Smooth muscle cell (in vitro differentiated cells): Measurements from ENCODE around the gene S100A2. TPM values are rescaled to one million over a fixed set of nuclear protein-coding genes. Genes with fewer than 3 reads are reported as not detected.

Source experiments
- DNase-seq: peaks from one replicate; lab custom pipeline; 2025; ENCODE audit not compliant: unreplicated experiment; lab: John Stamatoyannopoulos, UW
- H2AFZ ChIP-seq: fragments of 200-600 bp; sonication (generic); 2 replicates; pipeline ENCODE4 v1.6.0; 2016; ENCODE audit warnings: antibody characterized with exemption, low read depth, mild to moderate bottlenecking
- H3F3A ChIP-seq: fragments of 200-600 bp; sonication (generic); 2 replicates; pipeline ENCODE4 v1.6.0; 2017; ENCODE audit warnings: antibody characterized with exemption, low read depth
- H3K27ac ChIP-seq: fragments of 200-600 bp; sonication (generic); 2 replicates; pipeline ENCODE4 v1.5.1; 2016; ENCODE audit warnings: low read depth, mild to moderate bottlenecking
- H3K27me3 ChIP-seq: fragments of 200-600 bp; sonication (generic); 2 replicates; pipeline ENCODE4 v1.6.1; 2016; ENCODE audit warnings: low read depth, mild to moderate bottlenecking
- H3K36me3 ChIP-seq: fragments of 200-600 bp; sonication (generic); 2 replicates; pipeline ENCODE4 v1.5.1; 2016; ENCODE audit warnings: low read depth
- H3K4me1 ChIP-seq: fragments of 200-600 bp; sonication (generic); 2 replicates; pipeline ENCODE4 v1.5.1; 2016; ENCODE audit warnings: low read depth
- H3K4me2 ChIP-seq: fragments of 200-600 bp; sonication (generic); 2 replicates; pipeline ENCODE4 v1.6.0; 2016; ENCODE audit warnings: mild to moderate bottlenecking
- H3K4me3 ChIP-seq: fragments of 200-600 bp; sonication (generic); 2 replicates; pipeline ENCODE4 v1.5.1; 2016; ENCODE audit warnings: mild to moderate bottlenecking
- H3K79me2 ChIP-seq: fragments of 200-600 bp; sonication (generic); 2 replicates; pipeline ENCODE4 v1.6.0; 2016; ENCODE audit warnings: low read depth, mild to moderate bottlenecking
- H3K9ac ChIP-seq: fragments of 200-600 bp; sonication (generic); 2 replicates; pipeline ENCODE4 v1.6.0; 2016; ENCODE audit warnings: low read depth
- H3K9me3 ChIP-seq: fragments of 200-600 bp; sonication (generic); replicated peaks from 2 replicates; pipeline ENCODE4 v1.5.1; 2016; ENCODE audit warnings: low read depth
- H4K20me1 ChIP-seq: fragments of 200-600 bp; sonication (generic); 2 replicates; pipeline ENCODE4 v1.6.0; 2016; ENCODE audit warnings: low read depth
- WGBS: methylation state at CpG from one replicate; pipeline ENCODE4 v1.1.7; 2016; ENCODE audit warnings: low lambda C conversion rate; 5-methylcytosine and 5-hydroxymethylcytosine counted together
- polyA plus RNA-seq: library from polyadenylated mRNA; unstranded; fragments of >200 nt; fragmentation: Nextera tagmentation; extraction: Ambion mirVana; gene quantifications from 2 replicates; pipeline ENCODE4 v1.2.1, GENCODE V29; 2016
- total RNA-seq: library from RNA; depleted of rRNA; stranded (reverse); fragments of >200 nt; gene quantifications from 2 replicates; pipeline ENCODE4 v1.2.3, GENCODE V29; 2014
- TF ChIP-seq, protein P1 (sequence below): fragments of 200-600 bp; sonication (generic); IDR thresholded peaks from 2 replicates; pipeline ENCODE4 v1.5.1; 2017; ENCODE audit warnings: borderline replicate concordance, mild to moderate bottlenecking, antibody characterized with exemption; ENCODE audit not compliant: insufficient read depth, poor library complexity, severe bottlenecking

Gene S100A2
- total and polyA plus RNA-seq, 2 experiments from 2014 or later: 7.3 to 16.6 TPM

DNA sequence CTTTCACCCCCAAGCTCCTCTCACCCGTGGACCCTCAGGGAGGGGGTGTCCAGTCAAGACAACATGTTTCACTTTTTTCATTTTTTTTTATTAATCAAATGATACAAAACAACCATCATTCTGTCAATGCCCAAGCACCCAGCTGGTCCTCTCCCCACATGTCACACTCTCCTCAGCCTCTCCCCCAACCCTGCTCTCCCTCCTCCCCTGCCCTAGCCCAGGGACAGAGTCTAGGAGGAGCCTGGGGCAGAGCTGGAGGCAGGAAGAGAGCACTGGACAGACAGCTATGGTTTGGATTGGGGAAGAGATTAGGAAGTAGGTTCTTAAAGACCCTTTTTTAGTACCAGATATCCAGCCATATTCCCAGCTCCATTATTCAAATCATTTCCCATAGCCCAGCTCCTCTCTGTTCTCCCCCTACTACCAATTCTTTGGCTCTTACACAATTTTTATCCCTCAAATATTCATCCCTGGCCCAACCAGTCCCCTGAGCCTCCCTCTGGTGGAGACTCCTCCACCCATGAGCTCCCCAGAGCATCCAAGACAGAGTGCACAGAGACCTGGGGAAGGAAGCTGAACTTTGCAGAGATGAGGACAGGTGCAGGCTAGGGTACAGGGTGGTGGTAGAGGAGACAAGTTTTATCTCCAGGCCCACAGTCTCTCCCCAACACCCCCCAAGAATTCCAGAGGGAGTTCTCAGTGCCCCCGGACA, 48.7 kb upstream of the S100A2 start:
- peaks cover 14% of the 10 kb centered on the region for H3F3A ChIP-seq
- peaks cover 34% of the 10 kb centered on the region for H3K4me1 ChIP-seq
- TF ChIP-seq, protein P1, sequence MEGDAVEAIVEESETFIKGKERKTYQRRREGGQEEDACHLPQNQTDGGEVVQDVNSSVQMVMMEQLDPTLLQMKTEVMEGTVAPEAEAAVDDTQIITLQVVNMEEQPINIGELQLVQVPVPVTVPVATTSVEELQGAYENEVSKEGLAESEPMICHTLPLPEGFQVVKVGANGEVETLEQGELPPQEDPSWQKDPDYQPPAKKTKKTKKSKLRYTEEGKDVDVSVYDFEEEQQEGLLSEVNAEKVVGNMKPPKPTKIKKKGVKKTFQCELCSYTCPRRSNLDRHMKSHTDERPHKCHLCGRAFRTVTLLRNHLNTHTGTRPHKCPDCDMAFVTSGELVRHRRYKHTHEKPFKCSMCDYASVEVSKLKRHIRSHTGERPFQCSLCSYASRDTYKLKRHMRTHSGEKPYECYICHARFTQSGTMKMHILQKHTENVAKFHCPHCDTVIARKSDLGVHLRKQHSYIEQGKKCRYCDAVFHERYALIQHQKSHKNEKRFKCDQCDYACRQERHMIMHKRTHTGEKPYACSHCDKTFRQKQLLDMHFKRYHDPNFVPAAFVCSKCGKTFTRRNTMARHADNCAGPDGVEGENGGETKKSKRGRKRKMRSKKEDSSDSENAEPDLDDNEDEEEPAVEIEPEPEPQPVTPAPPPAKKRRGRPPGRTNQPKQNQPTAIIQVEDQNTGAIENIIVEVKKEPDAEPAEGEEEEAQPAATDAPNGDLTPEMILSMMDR: no peak
- no peaks in the 10 kb centered on the region for H3K9me3 ChIP-seq
- no peaks in the 10 kb centered on the region for H3K27me3 ChIP-seq
- H3K79me2 ChIP-seq: peaks cover 33% of the 10 kb centered on the region
- H3K27ac ChIP-seq: no peak overlapping the region
- no peak overlapping the region for H3K9ac ChIP-seq
- DNase-seq: no peak
- no peak overlapping the region for H3K4me3 ChIP-seq
- no peaks in the 10 kb centered on the region for H3K36me3 ChIP-seq
- no peaks in the 10 kb centered on the region for H4K20me1 ChIP-seq
- peak overlapping the region; percentile 13 for H3K4me2 ChIP-seq
- 97% methylated on average over 2 of the region's 2 CpGs for WGBS
- H2AFZ ChIP-seq: no peak overlapping the region

DNA sequence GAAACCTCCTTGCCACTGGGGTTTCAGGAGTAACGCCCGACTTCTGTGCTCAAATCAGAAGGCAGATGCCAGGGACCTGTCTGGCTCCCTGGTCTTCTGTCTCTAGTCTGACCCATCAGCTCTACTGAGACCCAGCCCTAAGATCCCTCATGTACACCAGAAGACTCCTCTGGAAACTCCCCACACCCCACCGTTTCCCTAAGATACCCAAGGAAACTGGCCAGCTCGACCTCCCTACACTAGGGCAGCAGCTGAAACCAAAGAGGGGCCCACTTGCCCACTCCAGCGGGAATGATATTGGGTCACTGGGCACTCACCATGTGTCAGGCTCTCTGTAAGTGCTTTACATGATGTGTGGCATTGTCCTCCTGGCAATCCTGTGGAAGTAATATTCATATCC, 47.8 kb upstream of the S100A2 start:
- WGBS: 86% methylated on average over 5 of the region's 5 CpGs
- peak overlapping the region; percentile 18 for H2AFZ ChIP-seq
- no peaks in the 10 kb centered on the region for H3K9me3 ChIP-seq
- no peaks in the 10 kb centered on the region for H4K20me1 ChIP-seq
- no peaks in the 10 kb centered on the region for H3K27me3 ChIP-seq
- TF ChIP-seq, protein P1: no peak
- no peak overlapping the region for H3K9ac ChIP-seq
- H3F3A ChIP-seq: peaks cover 16% of the 10 kb centered on the region
- H3K4me2 ChIP-seq: peak overlapping the region; percentile 99
- H3K79me2 ChIP-seq: peaks cover 33% of the 10 kb centered on the region
- peak overlapping the region; percentile 79 for H3K4me3 ChIP-seq
- H3K4me1 ChIP-seq: peaks cover 41% of the 10 kb centered on the region
- H3K36me3 ChIP-seq: no peaks in the 10 kb centered on the region
- peak overlapping the region; percentile 69 for H3K27ac ChIP-seq
- DNase-seq: no peak

DNA sequence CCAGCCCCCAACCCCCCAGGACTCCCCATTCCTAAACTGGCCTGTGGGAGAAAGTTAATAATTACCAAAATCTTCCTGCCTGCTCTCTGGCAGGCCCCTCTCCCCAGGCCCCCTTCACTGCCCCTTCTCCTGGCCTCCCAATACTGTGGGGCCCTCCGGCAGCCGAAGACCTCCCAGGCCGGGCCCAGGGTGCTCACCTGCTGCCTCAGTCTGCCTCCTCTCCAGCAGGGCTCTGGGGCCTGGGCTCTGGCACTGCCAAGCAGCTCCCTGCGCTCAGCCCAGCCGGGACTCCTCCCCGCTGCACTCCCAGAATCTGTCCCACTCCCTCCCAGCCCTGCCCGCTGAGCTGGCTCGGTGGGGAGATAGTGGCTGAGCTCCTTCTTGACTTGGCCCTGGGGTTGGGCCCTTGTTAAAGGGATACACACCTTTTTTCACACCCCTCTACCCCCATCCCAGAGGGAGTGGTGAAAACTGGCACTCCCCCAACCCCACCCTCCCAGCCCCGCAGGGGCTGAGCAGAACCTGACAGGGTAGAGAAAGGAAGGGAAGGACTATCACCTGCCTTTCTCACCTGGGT, 47.2 kb upstream of the S100A2 start, which contains the start of gene S100A16:
Gene S100A16 (minus strand): TSS at position 383 of the 577 bp plus-strand sequence. CDS start 4,986 bp downstream, outside the sequence.
- TF ChIP-seq, protein P1: no peak
- Histone ChIP-seq H3K4me2 (peak within 1 kb of the TSS; percentile 99), H3F3A (peaks cover 16% of the 10 kb centered on the region), H3K4me1 (peaks cover 47% of the 10 kb centered on the region), H3K27ac (peak within 1 kb of the TSS; percentile 69), H3K27me3 (no peaks in the 10 kb centered on the region), H3K9me3 (no peaks in the 10 kb centered on the region), H3K9ac (peak within 1 kb of the TSS; percentile 86), H3K79me2 (peaks cover 33% of the 10 kb centered on the region), H4K20me1 (no peaks in the 10 kb centered on the region), H3K4me3 (peak within 1 kb of the TSS; percentile 79), H3K36me3 (no peaks in the 10 kb centered on the region), H2AFZ (peak within 1 kb of the TSS; percentile 18)
- DNase-seq: no peak
- WGBS: 13% methylated on average over 6 of the region's 9 CpGs
